GM21423 (cell line): ENCODE data around the gene FAM193A.

Experiments
- ATAC-seq: cut with Tn5 transposase; IDR thresholded peaks from one replicate; pipeline ENCODE4 v1.9.1; 2021; ENCODE audit warnings: mild to moderate bottlenecking, moderate library complexity; ENCODE audit not compliant: unreplicated experiment

Gene FAM193A

DNA sequence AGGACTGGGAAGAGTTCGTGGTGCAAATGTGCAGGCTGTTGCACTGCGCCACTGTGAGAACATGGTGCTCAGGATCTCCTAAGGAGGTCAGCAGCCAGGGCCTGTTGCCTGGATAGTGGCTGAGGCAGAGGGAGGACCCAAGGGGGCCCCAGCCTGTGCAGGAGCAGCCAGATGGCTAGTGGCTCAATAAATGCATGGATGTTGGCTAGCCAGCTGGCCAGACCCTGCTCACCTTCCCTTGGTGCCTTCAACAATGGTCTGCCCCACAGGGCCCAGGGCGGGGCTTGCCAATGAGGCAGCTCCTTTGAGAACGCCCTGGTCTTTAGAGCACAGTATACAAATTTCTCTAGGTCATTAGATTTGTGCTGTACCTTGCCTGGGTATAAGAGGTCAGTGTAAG, 152.2 kb downstream of the FAM193A start:
- ATAC-seq, result no peak

GRCh38 chr4:2689114-2689513, 152.7 kb downstream of the FAM193A start:
- no peak for ATAC-seq

DNA sequence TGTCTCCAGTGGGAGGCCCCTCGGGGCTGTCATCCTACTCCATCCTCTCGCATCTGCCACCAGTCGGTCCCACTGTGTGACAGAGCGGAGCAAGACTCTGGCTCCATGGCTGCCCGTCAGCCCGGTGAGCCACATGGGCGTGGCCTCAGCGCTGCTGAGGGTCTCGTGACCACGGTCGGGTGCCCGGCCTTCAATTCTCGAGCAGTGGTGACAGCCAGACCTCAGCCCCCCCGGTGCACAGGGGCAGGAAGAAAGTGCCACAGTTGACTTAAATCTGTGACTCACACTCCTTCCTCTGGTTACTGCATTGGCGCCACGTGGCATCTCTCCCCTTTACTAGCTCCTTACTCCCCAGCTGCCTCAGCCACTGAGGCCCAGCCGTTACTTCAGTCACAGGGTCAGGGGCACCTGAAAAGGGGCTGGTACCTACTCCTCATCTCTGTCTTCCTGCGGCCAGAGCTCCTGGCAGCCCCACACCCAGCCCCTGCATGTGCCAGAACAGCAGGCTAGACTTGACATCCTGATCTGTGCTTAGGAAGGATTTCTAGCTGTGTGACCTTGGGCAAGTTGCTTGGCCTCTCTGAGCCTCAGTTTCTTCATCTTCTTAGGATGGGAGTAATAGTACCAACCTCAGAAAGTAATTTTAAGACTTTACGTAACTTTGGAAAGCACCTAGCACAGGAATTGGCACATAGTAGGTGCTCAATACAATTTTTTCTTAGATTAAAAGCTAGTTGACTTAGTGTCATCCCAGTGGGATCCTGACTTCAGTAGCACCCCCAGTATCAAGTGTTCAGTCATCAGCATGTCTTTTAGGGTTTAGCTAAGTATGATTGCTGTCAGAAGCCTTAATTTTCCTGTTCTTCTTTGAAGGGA, 153.6 kb downstream of the FAM193A start:
- ATAC-seq, result peak; percentile 70

DNA sequence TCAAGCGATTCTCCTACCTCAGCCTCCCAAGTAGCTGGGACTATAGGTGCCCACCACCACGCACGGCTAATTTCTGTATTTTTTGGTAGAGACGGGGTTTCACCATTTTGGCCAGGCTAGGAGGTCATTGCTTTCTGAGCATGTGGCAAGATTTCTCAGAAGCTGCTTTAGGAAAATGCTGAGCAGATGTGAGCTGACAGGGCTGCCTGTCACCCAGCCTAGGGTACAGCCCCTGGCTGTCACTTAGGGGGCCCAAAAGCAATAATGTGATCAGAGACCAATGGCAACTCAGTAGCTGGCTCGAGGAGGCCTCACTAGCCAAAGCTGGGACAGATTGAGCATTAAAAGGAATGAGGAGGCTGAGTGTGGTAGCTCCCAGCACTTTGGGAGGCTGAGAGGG, 154.9 kb downstream of the FAM193A start:
- no peak for ATAC-seq

- ATAC-seq, result no peak
Measured at GRCh38 chr4:2691952-2692435, 155.5 kb downstream of the FAM193A start.

DNA sequence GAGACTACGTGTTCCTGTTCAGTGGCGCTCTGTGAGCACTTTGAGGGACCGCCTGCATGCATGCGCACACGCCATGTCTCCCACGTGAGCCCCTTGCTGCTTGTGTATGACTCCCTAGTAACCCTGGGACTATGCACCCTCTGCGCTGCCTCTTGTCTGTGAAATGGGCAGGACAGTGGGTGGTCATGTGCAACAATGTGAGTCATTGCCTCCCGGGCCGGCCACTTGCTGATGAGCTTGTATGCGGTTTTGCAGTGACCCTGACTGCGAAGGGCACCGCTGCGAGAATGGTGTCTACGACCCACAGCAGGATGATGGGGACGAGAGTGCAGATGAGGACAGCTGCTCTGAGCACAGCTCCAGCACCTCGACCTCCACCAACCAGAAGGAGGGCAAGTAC, 158.2 kb downstream of the FAM193A start:
- no peak for ATAC-seq

DNA sequence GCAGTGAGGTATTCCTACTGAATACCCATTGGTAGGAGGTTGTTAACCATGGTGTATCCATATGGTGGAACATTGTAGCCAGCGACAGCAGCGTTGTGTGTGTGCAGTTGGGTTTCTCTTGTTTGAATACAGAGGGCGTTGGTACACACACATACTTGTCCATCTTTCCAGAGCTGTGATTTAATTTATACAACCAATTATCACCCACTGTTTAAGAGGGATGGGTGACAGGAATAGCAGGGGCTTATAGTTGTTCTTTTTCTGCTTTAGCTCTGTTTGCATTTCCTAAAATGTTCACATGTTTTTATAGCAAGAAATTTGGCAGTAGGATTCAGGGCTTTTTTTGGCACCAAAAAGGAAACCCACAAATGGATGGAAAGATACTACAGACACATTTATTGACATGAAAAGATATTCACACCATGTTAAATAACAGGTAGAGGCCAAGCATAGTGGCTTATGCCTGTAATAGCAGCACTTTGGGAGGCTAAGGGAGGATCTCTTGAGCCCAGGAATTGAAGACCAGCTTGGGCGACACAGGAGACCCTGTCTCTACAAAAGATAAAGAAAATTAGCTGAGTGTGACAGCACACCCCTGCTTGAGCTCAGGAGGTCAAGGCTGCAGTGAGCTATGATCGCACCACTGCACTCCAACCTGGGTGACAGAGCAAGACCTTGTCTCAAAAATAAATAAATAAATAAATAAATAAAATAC, 159.1 kb downstream of the FAM193A start:
- ATAC-seq, result no peak

GRCh38 chr4:2696423-2696822, 160.0 kb downstream of the FAM193A start:
- ATAC-seq, result peak; percentile 96

DNA sequence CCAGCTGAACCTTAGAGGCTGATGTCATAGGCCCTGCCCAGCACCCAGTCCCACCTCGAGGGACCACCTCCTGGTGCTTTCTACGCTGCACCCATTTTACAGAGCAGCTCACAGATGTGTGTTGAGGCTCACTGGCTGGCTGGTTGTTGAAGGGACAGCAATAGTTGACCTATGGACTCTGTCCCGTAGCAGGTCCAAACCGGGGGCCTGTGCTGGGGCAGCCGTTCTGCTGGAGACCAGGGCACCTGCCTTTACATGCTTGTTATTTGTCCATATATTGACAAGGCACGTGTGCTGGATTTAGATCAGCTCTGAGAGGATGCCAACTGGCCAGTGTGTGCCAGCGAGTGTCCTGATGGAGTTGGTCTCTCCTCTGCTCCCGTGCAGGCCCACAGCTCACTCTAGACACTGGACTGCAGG, 161.6 kb downstream of the FAM193A start:
- ATAC-seq, result no peak

DNA sequence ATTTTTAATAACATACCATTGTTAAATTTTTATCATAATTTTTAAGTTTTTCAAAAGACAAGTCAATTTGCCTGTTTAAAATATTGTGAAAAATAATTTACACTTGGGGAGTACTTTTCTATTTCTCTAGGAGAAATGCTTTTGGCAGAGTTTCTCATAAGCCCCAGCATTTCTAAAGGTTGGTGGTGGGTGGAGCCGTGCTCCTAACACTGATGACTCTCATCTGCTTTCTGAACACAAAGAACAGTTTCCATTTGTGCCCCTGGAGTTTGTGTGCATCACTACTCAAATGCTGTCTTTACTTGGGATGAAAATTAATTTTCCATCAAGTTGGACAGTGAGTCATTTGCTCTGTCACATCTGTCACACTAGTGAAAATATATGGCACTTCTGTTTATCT, 162.1 kb downstream of the FAM193A start:
- no peak for ATAC-seq

DNA sequence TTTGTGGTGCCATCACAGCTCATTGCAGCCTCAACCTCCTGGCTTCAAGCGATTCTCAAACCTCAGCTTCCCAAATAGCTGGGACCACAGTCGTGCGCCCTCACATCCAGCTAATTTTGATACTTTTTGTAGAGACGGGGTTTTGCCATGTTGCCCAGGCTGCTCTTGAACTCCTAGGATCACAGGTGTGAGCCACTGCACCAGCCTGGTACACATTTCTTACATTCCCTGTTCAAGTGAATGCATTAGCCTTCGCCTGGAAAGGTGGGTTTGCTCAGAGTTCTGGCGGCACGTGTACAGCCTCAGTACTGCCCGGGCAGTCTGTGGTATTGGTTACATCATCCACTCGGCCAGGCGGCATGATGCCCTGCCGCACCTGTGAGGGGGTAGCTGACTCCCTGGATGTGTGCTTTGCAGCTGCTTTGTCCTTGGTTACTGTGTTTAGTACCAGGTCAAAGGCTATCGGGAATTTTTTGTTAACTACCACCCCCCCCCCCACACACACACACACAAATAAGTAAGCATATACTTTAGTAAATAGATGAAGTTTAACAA, 162.6 kb downstream of the FAM193A start:
- no peak for ATAC-seq

GRCh38 chr4:2699534-2699933, 163.1 kb downstream of the FAM193A start:
- ATAC-seq, result no peak

DNA sequence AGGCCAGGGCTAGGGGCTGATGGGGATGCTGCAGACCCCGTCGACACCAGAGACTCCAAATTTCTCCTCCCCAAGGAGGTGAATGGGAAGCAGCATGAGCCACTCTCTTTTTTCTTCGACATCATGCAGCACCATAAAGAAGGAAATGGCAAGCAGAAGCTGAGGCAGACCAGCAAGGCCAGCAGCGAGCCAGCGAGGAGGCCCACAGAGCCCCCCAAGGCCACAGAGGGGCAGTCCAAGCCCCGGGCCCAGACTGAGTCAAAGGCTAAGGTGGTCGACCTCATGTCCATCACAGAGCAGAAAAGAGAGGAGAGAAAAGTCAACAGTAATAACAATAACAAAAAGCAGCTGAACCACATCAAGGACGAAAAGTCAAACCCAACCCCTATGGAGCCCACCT, 163.6 kb downstream of the FAM193A start:
- ATAC-seq, result no peak

- no peak for ATAC-seq
Measured at GRCh38 chr4:2702361-2702760, 165.9 kb downstream of the FAM193A start.

GRCh38 chr4:2702770-2703169, 166.3 kb downstream of the FAM193A start:
- no peak for ATAC-seq

- no peak for ATAC-seq
Measured at GRCh38 chr4:2712261-2712842, 175.9 kb downstream of the FAM193A start.

DNA sequence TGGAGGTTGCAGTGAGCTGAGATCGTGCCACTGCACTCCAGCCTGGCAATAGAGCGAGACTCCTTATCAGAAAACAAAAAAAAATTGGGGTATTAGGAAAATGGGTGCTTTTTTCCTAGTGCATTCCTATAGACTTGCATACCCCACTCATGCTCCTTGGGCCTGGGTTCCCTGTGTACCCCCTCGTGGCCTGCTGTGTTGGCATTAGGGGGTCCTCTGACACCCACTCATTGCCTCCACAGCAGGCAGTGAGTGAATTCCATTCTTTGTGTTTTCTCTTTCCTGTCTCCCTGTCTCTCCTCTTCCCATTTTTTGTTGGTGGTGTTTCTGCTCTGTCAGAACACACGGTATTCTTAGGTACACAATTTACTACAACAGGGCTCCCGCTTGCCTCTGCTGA, 176.9 kb downstream of the FAM193A start:
- no peak for ATAC-seq

DNA sequence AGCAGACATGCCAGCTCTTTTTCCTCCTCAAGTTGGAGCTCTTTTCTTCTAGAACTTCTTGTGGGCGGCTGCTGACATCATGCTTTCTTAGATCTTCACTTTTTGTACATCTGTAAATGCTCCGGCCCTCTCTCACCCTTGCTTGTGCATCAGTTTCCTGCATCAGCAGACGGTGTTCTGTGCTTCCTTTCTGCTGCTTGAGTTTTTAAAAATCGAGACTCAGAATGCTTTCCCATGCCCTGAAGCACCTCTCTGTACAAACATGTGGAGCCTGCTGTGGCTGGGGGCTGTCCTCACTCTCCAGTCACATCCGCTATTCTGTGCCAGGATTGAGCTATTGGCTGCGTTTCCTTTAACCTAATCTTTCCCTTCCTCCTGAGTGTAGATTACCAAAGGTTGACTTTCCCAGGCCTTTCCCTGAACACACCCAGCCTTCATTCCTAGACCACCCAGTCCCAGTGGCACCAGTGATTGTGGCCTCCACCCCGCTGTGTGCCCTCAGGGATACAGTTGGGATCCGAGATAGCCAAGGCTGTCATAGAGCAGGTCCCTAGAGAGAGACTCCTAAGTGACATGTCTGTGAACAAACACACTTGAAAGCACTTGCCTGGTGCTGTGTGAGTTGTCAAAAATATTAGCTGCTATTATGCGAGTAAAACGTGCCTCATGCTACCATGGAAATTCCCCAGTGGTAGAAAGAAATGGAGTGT, 177.8 kb downstream of the FAM193A start:
- no peak for ATAC-seq

DNA sequence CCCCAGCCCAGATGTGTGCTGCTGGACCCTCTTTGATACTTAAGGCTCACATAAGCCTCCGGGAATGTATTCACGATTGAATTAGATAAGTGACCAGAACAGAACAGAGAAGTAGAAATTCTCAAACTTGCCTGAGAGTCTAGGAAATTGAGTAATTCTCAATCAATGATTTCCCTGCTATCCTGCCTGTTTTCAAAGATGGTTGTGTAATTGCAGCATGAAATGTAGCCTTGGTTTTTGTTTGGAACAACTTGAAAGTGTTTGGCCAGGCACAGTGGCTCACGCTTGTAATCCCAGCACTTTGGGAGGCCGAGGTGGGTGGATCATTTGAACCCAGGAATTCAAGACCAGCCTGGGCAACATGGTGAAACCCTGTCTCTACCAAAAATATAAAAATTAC, 178.5 kb downstream of the FAM193A start:
- ATAC-seq, result no peak

DNA sequence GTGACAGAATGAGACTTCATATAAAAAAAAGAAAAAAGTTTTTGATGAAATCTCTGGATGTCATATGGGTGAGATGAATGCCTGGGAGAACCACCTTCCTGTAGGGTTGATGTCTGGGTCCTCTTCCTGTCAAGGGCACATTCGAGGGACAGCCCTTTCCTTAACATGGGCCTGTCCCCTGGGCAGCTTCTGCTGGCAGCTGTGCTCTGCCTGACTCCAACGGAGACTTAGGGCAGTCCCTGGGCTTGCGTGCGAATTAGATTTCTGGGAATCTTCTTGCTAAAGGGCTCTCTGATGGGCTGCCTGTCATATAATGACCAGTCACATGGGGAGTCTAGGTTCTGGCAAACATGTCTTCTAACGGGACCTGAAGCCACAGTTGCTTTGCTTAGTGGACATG, 179.0 kb downstream of the FAM193A start:
- no peak for ATAC-seq

GRCh38 chr4:2716236-2716635, 179.8 kb downstream of the FAM193A start:
- no peak for ATAC-seq
